KOPT-K1 (cell line): ENCODE data around the gene MAML2.

Experiments used
- H3K27ac ChIP-seq: fragments of 200-600 bp; sonication (generic); 2 replicates; pipeline ENCODE4 v1.5.1; 2016; ENCODE audit warnings: antibody characterized with exemption, mild to moderate bottlenecking, low read depth, low read length; ENCODE audit not compliant: poor library complexity, severe bottlenecking
- H3K36me3 ChIP-seq: fragments of 200-600 bp; sonication (generic); 2 replicates; pipeline ENCODE4 v1.5.1; 2017; ENCODE audit warnings: antibody characterized with exemption, mild to moderate bottlenecking, low read length, moderate library complexity; ENCODE audit not compliant: insufficient read depth
- H3K9me3 ChIP-seq: fragments of 200-600 bp; sonication (generic); 2 replicates; pipeline ENCODE4 v1.5.1; 2017; ENCODE audit warnings: antibody characterized with exemption, low read length, mild to moderate bottlenecking; ENCODE audit not compliant: insufficient read depth, poor library complexity, severe bottlenecking

The MAML2 gene

GRCh38 chr11:96200243-96200642 lies 142.8 kb downstream of the MAML2 start:
- H3K36me3 ChIP-seq: no peaks in the 10 kb centered on the region
- H3K9me3 ChIP-seq: no peaks in the 10 kb centered on the region
- no peak overlapping the region for H3K27ac ChIP-seq

- Histone ChIP-seq H3K36me3 (no peaks in the 10 kb centered on the region), H3K27ac (no peak overlapping the region), H3K9me3 (no peaks in the 10 kb centered on the region)
Observed at GRCh38 chr11:96199563-96200025, 143.4 kb downstream of the MAML2 start.

GRCh38 chr11:96197801-96198701 lies 144.9 kb downstream of the MAML2 start:
- Histone ChIP-seq H3K36me3 (no peaks in the 10 kb centered on the region), H3K9me3 (no peaks in the 10 kb centered on the region), H3K27ac (no peak overlapping the region)

- Histone ChIP-seq H3K27ac (no peak overlapping the region), H3K36me3 (no peaks in the 10 kb centered on the region), H3K9me3 (no peaks in the 10 kb centered on the region)
Observed at GRCh38 chr11:96197103-96197502, 145.9 kb downstream of the MAML2 start.

- Histone ChIP-seq H3K9me3 (no peaks in the 10 kb centered on the region), H3K36me3 (no peaks in the 10 kb centered on the region), H3K27ac (no peak overlapping the region)
Observed at GRCh38 chr11:96196181-96196662, 146.8 kb downstream of the MAML2 start.

GRCh38 chr11:96195671-96196070 lies 147.3 kb downstream of the MAML2 start:
- no peak overlapping the region for H3K27ac ChIP-seq
- H3K9me3 ChIP-seq: no peaks in the 10 kb centered on the region
- no peaks in the 10 kb centered on the region for H3K36me3 ChIP-seq

GRCh38 chr11:96194581-96195374 lies 148.2 kb downstream of the MAML2 start:
- Histone ChIP-seq H3K36me3 (no peaks in the 10 kb centered on the region), H3K9me3 (no peaks in the 10 kb centered on the region), H3K27ac (no peak overlapping the region)

GRCh38 chr11:96193745-96194443 lies 149.1 kb downstream of the MAML2 start:
- no peaks in the 10 kb centered on the region for H3K9me3 ChIP-seq
- H3K27ac ChIP-seq: no peak overlapping the region
- H3K36me3 ChIP-seq: no peaks in the 10 kb centered on the region

GRCh38 chr11:96191752-96192151 lies 151.2 kb downstream of the MAML2 start:
- Histone ChIP-seq H3K27ac (no peak overlapping the region), H3K9me3 (no peaks in the 10 kb centered on the region), H3K36me3 (no peaks in the 10 kb centered on the region)

- no peak overlapping the region for H3K27ac ChIP-seq
- no peaks in the 10 kb centered on the region for H3K36me3 ChIP-seq
- no peaks in the 10 kb centered on the region for H3K9me3 ChIP-seq
Observed at GRCh38 chr11:96189351-96189750, 153.6 kb downstream of the MAML2 start.

GRCh38 chr11:96188243-96189006 lies 154.6 kb downstream of the MAML2 start:
- Histone ChIP-seq H3K36me3 (no peaks in the 10 kb centered on the region), H3K9me3 (no peaks in the 10 kb centered on the region), H3K27ac (no peak overlapping the region)

GRCh38 chr11:96187822-96188221 lies 155.2 kb downstream of the MAML2 start:
- Histone ChIP-seq H3K9me3 (no peaks in the 10 kb centered on the region), H3K27ac (no peak overlapping the region), H3K36me3 (no peaks in the 10 kb centered on the region)

GRCh38 chr11:96186806-96187205 lies 156.2 kb downstream of the MAML2 start:
- Histone ChIP-seq H3K9me3 (no peaks in the 10 kb centered on the region), H3K27ac (no peak overlapping the region), H3K36me3 (no peaks in the 10 kb centered on the region)

- Histone ChIP-seq H3K36me3 (no peaks in the 10 kb centered on the region), H3K27ac (no peak overlapping the region)
Observed at GRCh38 chr11:96185220-96185768, 157.7 kb downstream of the MAML2 start.

More at GRCh38 chr11:96185220-96185768, 157.7 kb downstream of the MAML2 start:
- H3K9me3 ChIP-seq: no peaks in the 10 kb centered on the region
